Astrocyte (in vitro differentiated cells and primary cell): ENCODE measurements around the gene CRADD. TPM values are rescaled to one million over a fixed set of nuclear protein-coding genes. Genes with fewer than 3 reads are reported as not detected.
A peak's percentile ranks its signal among the peaks of the same experiment; 100 is the strongest.

Source experiments
- DNase-seq: peaks from one replicate; pipeline ENCODE4 v3.0.0-alpha.2; 2010; ENCODE audit warnings: low read depth
- FAIRE-seq: peaks from 2 replicates; lab custom pipeline; 2011; peaks lifted over from hg19 to GRCh38; lab: Jason Lieb, UNC
- H2AFZ ChIP-seq: 2 replicates; pipeline ENCODE4 v1.6.0; 2012; ENCODE audit warnings: low read depth, low read length, inconsistent platforms
- H3K27ac ChIP-seq: 2 replicates; pipeline ENCODE4 v1.5.1; 2011; ENCODE audit warnings: low read depth, low read length, inconsistent platforms
- H3K27me3 ChIP-seq: 2 replicates; pipeline ENCODE4 v1.6.0; 2011; ENCODE audit warnings: low read length, inconsistent platforms; ENCODE audit not compliant: insufficient read depth
- H3K36me3 ChIP-seq: 2 replicates; pipeline ENCODE4 v1.5.1; 2011; ENCODE audit warnings: low read length, inconsistent platforms; ENCODE audit not compliant: insufficient read depth
- H3K4me1 ChIP-seq: 2 replicates; pipeline ENCODE4 v1.5.1; 2011; ENCODE audit warnings: low read length, inconsistent platforms; ENCODE audit not compliant: insufficient read depth
- H3K4me2 ChIP-seq: 2 replicates; pipeline ENCODE4 v1.6.0; 2012; ENCODE audit warnings: low read length, inconsistent platforms
- H3K4me3 ChIP-seq: 2 replicates; pipeline ENCODE4 v1.5.1; 2011; ENCODE audit warnings: low read depth, mild to moderate bottlenecking, low read length, inconsistent platforms; ENCODE audit not compliant: insufficient read depth
- H3K79me2 ChIP-seq: 2 replicates; pipeline ENCODE4 v1.6.0; 2012; ENCODE audit warnings: mild to moderate bottlenecking, low read length, inconsistent platforms; ENCODE audit not compliant: insufficient read depth
- H3K9ac ChIP-seq: 2 replicates; pipeline ENCODE4 v1.6.0; 2012; ENCODE audit warnings: mild to moderate bottlenecking, low read length, inconsistent platforms
- H3K9me3 ChIP-seq: 2 replicates; pipeline ENCODE4 v1.5.1; 2012; ENCODE audit warnings: low read depth, mild to moderate bottlenecking, low read length, inconsistent platforms; ENCODE audit not compliant: insufficient read depth
- H4K20me1 ChIP-seq: 2 replicates; pipeline ENCODE4 v1.6.0; 2012; ENCODE audit warnings: low read length, inconsistent platforms; ENCODE audit not compliant: insufficient read depth
- H3K27ac Mint-ChIP-seq: one replicate; pipeline ENCODE4 v1.8.0; 2021; ENCODE audit warnings: mild to moderate bottlenecking, mixed read lengths; ENCODE audit not compliant: unreplicated experiment
- H3K27me3 Mint-ChIP-seq: one replicate; pipeline ENCODE4 v1.8.0; 2021; ENCODE audit warnings: low read depth, mixed read lengths; ENCODE audit not compliant: unreplicated experiment
- H3K36me3 Mint-ChIP-seq: one replicate; pipeline ENCODE4 v1.8.0; 2021; ENCODE audit warnings: low read depth, mixed read lengths; ENCODE audit not compliant: unreplicated experiment
- H3K4me1 Mint-ChIP-seq: one replicate; pipeline ENCODE4 v1.8.0; 2021; ENCODE audit warnings: low read depth, mixed read lengths; ENCODE audit not compliant: unreplicated experiment
- H3K4me3 Mint-ChIP-seq: one replicate; pipeline ENCODE4 v1.8.0; 2021; ENCODE audit warnings: mild to moderate bottlenecking, moderate library complexity, mixed read lengths; ENCODE audit not compliant: unreplicated experiment
- H3K9me3 Mint-ChIP-seq: one replicate; pipeline ENCODE4 v1.8.0; 2021; ENCODE audit warnings: mild to moderate bottlenecking, mixed read lengths; ENCODE audit not compliant: unreplicated experiment
- CTCF ChIP-seq: IDR thresholded peaks from 2 replicates; pipeline ENCODE4 v1.5.1; 2011; ENCODE audit warnings: low read depth, mild to moderate bottlenecking, inconsistent platforms, low read length, moderate library complexity; ENCODE audit not compliant: insufficient read depth
- EZH2 ChIP-seq: IDR thresholded peaks from 2 replicates; pipeline ENCODE4 v1.6.1; 2012; ENCODE audit warnings: mild to moderate bottlenecking, low read length, inconsistent platforms; ENCODE audit not compliant: insufficient read depth
- total RNA-seq: library from RNA; stranded (reverse); gene quantifications from 2 replicates; pipeline ENCODE4 v1.2.1, GENCODE V29; 2021

CRADD gene
- total RNA-seq, 1 donor from 2014 or later, result 8.8 TPM

DNA sequence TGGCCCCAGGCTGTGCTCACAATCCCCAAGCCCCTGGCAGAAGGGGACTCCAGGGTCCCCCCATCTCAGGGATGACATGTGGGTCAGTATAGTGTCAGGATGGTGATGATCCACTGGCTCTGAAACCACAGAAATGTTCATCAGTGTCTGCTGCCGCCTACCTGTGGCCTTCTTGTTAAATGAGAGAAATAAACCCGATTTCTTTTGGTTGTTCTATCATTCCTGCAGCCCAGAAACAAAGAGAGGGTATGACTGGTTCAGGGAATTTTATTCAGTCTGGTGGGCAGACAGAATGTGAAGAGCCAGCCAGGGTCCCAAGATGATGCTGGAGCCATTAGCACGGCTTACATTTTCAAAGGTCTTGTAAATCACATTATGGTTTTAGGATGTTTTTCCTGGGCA, 86.6 kb downstream of the CRADD start:
- no peaks in the 10 kb centered on the region for H4K20me1 ChIP-seq
- H3K27me3 ChIP-seq, result no peaks in the 10 kb centered on the region
- H3K4me2 ChIP-seq, result no peak overlapping the region
- no peak overlapping the region for H2AFZ ChIP-seq
- no peak overlapping the region for H3K4me3 ChIP-seq
- Mint-ChIP-seq H3K4me3 (no peak overlapping the region), H3K27ac (no peak overlapping the region), H3K4me1 (peaks cover 11% of the 10 kb centered on the region), H3K9me3 (no peaks in the 10 kb centered on the region), H3K27me3 (peaks cover 4% of the 10 kb centered on the region), H3K36me3 (no peaks in the 10 kb centered on the region)
- FAIRE-seq, result no peak
- H3K79me2 ChIP-seq, result no peaks in the 10 kb centered on the region
- no peaks in the 10 kb centered on the region for H3K36me3 ChIP-seq
- no peak for DNase-seq
- no peaks in the 10 kb centered on the region for H3K9me3 ChIP-seq
- no peak for TF ChIP-seq EZH2
- TF ChIP-seq CTCF, result peak; percentile 6
- peaks cover 2% of the 10 kb centered on the region for H3K4me1 ChIP-seq
- H3K27ac ChIP-seq, result no peak overlapping the region
- H3K9ac ChIP-seq, result no peak overlapping the region

DNA sequence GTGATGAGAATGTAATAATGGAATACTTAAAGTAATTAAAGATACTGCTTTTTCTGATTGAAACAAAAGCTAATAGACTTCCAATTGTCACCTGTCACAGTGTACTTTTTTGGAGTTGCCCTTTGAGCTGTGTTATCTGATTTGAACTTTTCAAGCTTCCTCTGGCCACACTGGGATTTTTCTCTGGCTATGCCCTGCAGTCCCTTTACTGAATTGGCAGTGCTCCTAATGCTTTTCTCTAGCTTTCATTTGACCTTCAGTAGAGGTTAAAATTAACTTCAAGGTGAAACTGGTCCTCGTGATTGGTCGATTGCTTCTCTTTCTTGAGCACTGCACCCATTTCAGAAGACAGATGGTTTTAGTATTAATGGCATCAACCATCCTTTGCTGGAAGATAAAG, 89.2 kb downstream of the CRADD start:
- H3K4me3 ChIP-seq, result no peak overlapping the region
- TF ChIP-seq EZH2, result no peak
- TF ChIP-seq CTCF, result no peak
- Mint-ChIP-seq H3K27me3 (peaks cover under 1% of the 10 kb centered on the region), H3K27ac (no peak overlapping the region), H3K4me1 (peaks cover 11% of the 10 kb centered on the region), H3K36me3 (no peaks in the 10 kb centered on the region), H3K4me3 (no peak overlapping the region), H3K9me3 (no peaks in the 10 kb centered on the region)
- no peaks in the 10 kb centered on the region for H3K79me2 ChIP-seq
- H3K36me3 ChIP-seq, result no peaks in the 10 kb centered on the region
- peaks cover 2% of the 10 kb centered on the region for H3K4me1 ChIP-seq
- FAIRE-seq (peak; percentile 49), DNase-seq (no peak)
- no peak overlapping the region for H3K9ac ChIP-seq
- H3K4me2 ChIP-seq, result no peak overlapping the region
- H3K27me3 ChIP-seq, result no peaks in the 10 kb centered on the region
- no peaks in the 10 kb centered on the region for H3K9me3 ChIP-seq
- no peak overlapping the region for H2AFZ ChIP-seq
- H3K27ac ChIP-seq, result no peak overlapping the region
- H4K20me1 ChIP-seq, result no peaks in the 10 kb centered on the region

DNA sequence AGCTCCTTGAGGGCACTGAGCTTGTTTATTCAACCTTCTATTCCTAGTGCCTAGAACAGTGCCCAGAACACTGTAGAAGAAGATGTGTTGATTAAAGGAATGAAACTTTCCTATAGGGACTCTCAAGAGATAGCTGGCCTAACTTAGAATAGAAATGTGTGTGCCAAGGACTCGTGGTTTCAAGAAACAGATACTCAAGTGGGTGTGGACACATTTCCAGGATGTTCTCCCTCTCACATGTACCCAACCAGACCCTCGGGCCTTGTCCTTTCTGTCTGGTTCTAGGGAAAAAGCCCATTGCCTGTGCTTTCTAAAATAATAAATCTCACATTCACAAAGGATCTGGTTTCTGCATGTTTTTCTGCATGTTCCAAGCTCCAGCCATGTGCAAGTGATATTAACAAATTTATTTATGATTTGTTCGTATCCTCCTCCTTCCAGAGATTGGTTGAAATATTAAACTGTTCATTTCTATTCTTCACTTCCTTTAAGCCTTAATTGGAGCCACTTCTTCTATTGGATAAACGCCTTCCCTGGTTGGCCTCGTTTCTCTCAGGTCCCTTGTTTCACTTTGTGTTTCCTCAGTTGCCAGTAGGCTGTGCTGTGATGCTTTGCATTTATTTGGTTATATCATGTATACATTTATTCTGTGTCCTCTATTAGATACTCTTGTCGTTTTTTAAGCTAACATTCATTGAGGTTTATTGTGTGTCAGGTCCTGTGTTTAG, 89.8 kb downstream of the CRADD start:
- peaks cover 8% of the 10 kb centered on the region for H3K4me1 Mint-ChIP-seq
- Histone ChIP-seq H3K27ac (no peak overlapping the region), H3K9me3 (no peaks in the 10 kb centered on the region), H3K4me3 (no peak overlapping the region), H3K27me3 (no peaks in the 10 kb centered on the region), H3K79me2 (no peaks in the 10 kb centered on the region), H3K9ac (no peak overlapping the region), H3K4me1 (peaks cover 2% of the 10 kb centered on the region), H4K20me1 (no peaks in the 10 kb centered on the region), H3K36me3 (no peaks in the 10 kb centered on the region), H3K4me2 (no peak overlapping the region), H2AFZ (no peak overlapping the region)
- peak; percentile 20 for FAIRE-seq
- TF ChIP-seq EZH2 (no peak), CTCF (peak; percentile 65)
- H3K36me3 Mint-ChIP-seq, result no peaks in the 10 kb centered on the region
- no peak overlapping the region for H3K4me3 Mint-ChIP-seq
- H3K9me3 Mint-ChIP-seq, result no peaks in the 10 kb centered on the region
- no peak overlapping the region for H3K27ac Mint-ChIP-seq
- H3K27me3 Mint-ChIP-seq, result no peaks in the 10 kb centered on the region
- peak; percentile 45 for DNase-seq
